Activated CD4-positive, alpha-beta T cell treated with anti-CD3 and anti-CD28 coated beads for 1 hour (primary cell): ENCODE data around the gene EDEM3.
"Not testable (repeated sequence)": the region's sequence is repeated elsewhere in the genome, so short reads cannot be mapped to it uniquely, and the experiment has no call there.

ENCODE experiments used
- DNase-seq: peaks from one replicate; pipeline ENCODE4 v3.0.0-alpha.2; 2020

EDEM3 gene

GRCh38 chr1:184769241-184769640 is 14.6 kb upstream of the EDEM3 start:
- no peak for DNase-seq

- no peak for DNase-seq
These were observed 13.8 kb upstream of the EDEM3 start for GRCh38 chr1:184768467-184768866.

DNA sequence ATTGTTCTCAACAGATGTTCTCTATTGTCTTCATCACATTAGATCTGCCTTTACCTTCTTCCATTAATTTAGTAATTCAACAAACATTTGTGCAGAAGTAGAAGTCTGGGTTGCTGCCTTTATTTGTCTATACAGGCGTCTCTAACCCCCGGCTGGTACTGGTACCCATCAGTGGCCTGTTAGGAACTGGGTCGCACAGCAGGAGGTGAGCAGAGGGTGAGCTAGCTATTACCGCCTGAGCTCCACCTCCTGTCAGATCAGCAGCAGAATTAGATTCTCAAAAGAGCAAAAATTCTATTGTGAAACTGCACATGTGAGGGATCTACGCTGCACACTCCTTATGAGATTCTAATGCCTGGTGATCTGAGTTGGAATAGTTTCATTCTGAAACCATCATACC is 12.9 kb upstream of the EDEM3 start:
- no peak for DNase-seq

DNA sequence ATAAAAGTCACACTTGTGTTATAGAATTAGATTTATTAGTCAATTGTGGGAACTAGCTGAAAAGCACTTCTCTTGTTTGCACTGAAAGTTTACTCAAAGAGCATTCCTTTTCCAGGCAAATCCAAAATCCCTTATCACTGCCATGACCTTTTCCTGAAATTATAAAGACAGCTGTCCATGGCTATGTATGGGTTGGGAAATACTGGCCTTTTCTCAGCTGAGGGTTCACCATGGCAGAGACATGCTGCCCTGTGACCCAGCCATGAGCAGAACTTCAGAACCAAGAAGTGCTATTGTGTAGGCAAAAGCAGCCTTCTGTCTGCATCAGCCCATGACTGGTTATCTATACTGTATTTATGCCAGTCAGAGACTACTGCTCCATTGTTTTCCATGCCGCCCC is 9.8 kb upstream of the EDEM3 start:
- no peak for DNase-seq

- DNase-seq: not testable (repeated sequence)
These were observed 8.9 kb upstream of the EDEM3 start for GRCh38 chr1:184763520-184763919.

GRCh38 chr1:184761969-184762485 is 7.4 kb upstream of the EDEM3 start:
- no peak for DNase-seq

GRCh38 chr1:184759651-184760050 is 5.0 kb upstream of the EDEM3 start:
- no peak for DNase-seq

DNA sequence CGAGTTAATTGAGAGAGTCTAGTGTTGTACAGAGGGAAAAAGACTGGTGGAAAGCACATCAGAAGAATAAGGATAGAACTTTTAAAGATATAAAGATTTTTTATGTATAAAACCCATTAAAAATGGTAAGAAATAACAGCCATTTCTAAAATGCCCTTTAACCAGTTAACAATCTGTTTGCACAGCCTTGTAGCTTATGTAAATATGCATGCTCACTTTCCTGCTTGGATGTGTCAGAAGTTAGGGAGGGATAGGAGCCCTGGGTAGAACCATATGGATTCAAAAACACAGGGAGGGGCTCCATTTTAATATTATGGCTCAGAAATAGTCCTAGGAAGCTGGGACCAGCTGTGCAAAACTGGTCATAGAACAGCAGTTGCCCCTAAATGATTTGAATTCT is 4.5 kb upstream of the EDEM3 start:
- DNase-seq: no peak

DNA sequence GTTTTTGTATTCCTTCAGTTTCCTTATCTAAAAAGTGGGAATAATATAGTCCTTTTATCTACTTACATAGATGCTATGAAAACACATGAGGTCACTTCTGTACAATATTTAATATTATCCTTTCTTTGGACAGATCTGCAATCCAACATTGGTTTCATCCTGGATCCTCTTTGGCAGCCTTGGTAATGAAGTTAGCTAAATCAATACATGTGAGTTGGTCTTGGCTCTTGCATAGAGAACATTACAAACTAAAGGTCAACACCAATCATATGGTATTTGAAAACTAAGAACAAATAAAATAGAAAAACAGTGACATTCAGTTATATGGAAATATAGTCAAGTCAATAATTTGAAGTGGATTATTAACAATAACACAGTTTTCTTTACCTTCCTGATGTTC is 3.2 kb upstream of the EDEM3 start:
- no peak for DNase-seq

- DNase-seq: no peak
These were observed 2.7 kb upstream of the EDEM3 start for GRCh38 chr1:184757406-184757805.

DNA sequence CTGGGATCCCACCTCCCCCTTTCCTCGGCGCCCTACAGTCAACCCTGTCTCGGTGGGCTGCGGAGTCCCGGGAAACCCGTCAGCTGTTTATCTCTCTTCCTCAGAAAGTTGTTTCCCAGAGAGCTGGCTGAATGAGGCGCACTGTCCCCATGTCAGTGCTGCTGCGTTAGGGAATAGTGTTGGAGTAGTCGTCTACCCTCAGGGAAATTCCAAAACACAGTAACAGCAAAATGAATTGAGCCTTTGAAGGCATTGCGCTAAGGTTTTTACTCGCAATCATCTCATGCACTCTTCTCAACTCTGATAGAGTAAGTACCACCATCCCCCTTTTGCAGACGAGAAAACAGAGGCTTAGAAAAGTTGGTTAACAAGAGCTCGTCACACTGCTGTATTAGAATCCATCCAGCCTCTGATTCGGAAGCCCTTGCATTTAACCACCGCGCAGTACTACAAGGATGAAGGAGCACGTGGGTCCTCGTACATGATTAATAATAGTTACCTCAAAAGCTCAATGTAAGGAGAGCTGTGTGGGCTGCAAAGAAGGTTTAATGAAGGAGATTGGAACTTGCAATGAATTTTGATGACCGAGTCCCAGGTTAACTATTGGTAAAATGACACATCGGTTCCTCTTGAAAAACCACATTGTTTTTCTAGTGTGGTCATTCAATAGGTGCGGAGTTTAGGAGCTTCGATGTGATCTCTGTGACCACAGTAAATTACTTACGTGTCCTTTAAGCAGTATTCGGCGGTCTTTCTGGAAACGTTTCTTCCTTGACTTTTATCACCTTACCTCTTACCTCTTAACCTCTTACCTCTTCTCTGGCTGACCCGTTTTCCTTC is 788 bp upstream of the EDEM3 start:
- DNase-seq: no peak

DNA sequence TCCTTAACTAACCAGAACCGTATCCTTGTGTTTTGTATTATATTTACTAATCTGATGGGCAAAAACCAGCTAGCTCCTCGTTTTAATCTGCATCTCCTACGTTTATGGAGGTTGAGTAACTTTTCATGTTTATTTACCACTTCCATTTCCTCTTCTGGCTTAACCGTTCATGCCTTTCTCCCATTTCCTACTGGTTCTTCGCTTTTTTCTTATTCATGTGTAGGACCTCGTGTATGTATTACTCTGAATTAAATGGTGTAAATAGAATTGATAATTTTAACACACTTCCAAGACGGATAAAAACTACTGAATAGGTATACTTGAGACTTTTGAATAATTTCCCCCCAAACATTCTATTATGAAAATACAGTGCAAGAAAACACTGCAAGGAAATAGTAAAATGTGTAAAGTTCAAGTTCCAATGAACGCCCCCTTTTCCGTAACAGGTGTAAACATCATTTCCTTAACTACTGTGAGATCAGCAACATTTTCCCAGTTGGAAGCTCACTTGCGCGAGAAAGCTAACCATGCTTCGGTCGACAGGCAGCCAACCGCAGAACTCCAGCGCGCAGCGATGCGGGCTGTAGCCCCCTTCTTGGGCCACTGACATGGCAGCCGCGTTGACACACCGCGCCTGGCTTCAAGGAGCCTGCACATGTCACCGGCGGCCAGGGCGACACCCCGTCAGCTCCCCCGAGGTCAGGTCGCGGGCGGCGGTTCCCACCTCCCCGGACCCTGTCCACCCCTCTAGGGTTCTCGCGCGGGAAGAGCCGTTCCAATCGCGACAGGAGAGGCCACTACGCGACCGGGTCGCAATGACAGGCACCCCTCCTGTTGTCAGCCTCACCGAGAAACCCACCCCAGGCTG is 816 bp downstream of the EDEM3 start:
- peak; percentile 26 for DNase-seq

DNA sequence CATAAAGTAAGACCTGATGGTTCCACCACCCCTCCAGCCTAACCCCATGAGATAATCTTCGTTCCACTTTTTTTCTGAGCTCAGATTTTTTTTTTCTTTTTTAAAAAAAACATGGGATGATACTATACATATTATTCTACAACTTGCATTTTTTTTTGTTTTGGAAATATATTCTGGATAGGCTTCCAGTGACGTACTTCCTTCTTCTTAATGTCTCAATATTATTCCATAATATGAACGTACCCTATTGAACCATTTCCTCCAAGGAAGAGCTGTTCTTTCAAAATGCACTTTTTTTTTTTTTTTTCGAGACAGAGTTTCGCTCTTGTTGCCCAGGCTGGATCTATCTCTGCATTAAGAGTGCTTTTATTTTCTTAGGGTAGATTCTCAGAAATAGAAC is 1.5 kb downstream of the EDEM3 start:
- no peak for DNase-seq

DNA sequence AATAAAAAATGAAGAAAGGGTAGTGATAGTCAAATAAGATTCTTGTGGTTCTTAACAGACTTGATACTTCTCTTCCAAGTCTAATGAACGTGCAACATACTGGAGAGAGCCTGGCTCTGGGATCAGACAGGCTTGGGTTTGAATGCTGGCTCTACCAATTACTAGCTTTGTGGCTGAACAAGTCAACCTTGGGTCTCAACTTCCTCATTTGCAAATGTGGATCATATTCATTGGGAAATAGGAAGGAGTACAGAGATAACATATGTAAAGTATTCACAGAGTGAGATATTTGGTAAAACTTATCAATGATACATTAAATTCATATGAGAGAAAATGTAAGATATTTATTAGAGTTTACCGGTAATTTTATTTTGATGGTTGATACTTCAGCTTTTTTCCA is 2.0 kb downstream of the EDEM3 start:
- no peak for DNase-seq

- DNase-seq: no peak
These were observed 5.9 kb downstream of the EDEM3 start for GRCh38 chr1:184748740-184749139.

DNA sequence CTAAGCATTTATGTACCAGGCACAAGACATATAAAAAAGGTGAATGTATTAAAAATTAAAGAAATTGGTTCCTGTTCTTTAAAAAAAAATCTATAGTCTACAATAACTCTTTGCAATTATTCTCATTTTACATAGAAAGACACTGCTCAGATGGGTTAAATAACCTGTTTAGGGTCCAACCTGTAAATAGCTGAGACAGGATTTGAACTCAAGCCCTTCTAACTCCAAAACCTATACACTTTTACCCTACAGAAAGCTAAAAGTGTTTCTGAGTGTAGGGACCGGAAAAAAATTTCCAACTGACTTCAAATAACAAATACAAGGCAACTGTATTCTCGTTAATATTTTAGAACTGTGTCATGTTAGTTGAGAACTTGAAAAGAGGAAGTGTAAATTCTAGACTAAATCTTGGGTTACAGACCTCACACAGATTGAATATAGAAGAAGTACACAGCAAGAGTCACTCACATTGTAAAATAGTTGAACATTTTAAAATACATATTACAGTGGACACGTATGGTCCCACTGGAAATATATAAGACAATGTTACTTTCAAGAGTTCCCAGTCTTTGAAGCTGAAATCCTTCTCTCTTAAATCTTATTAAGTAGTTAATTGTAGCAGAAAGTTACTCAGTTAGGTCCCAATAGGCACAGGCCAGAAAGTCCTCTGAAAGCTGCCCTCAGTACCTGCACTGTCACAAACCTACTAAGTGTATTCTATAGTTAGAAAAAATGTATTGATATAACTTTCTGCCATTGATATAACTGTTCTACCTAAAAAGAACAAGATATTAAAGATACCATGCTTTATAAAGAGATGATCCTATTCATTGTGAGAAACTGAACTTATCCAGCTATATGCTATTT is 7.3 kb downstream of the EDEM3 start:
- no peak for DNase-seq

DNA sequence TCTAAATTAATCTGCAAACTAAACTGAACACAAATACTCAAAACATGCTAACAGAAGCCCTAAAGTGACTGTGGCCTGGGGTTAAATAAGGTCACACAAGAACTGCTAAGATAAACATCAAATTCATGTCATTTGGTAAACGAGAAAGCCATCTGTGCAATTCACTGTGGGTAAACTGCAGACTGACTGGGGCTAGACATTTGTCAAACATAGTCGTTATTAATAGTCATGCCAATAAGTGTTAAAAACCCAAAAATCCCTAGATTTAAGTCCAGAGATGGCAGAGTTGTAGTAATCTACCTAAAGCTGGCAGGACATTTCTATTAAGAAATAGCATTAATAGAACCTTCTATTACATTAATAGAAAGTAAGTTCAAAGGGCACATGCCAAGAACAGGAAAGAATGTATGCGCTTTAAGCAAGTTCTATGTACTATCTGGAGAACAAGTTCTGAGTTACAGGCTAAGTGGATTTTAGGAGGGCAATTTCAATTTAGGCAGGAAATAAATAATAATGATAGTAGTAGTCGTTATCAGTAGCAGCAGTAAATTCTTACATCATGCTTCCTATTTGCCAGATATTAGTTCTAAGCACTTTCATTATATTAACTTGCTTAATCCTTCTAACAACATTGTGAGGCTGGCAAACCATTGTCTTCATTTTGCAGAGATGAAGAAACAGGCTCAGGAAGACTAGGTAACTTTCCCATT is 8.6 kb downstream of the EDEM3 start:
- no peak for DNase-seq

- DNase-seq: no peak
These were observed 9.5 kb downstream of the EDEM3 start for GRCh38 chr1:184745110-184745509.

GRCh38 chr1:184743062-184743756 is 11.4 kb downstream of the EDEM3 start:
- DNase-seq: no peak

- no peak for DNase-seq
These were observed 14.3 kb downstream of the EDEM3 start for GRCh38 chr1:184740344-184740743.

- DNase-seq: no peak
These were observed 14.9 kb downstream of the EDEM3 start for GRCh38 chr1:184739796-184740195.

GRCh38 chr1:184739070-184739469 is 15.6 kb downstream of the EDEM3 start:
- DNase-seq: no peak
